Left hindlimb (tissue), 1 donor: Measurements from ENCODE around the gene ELMO3.

ENCODE experiments used
- DNase-seq: peaks from one replicate; pipeline ENCODE4 v3.0.0-alpha.2; 2018

Gene ELMO3

GRCh38 chr16:67244387-67245185 lies 45.7 kb downstream of the ELMO3 start:
- peak; percentile 62 for DNase-seq

- no peak for DNase-seq
Observed at GRCh38 chr16:67245186-67245585, 46.3 kb downstream of the ELMO3 start.

GRCh38 chr16:67245674-67246080 lies 46.7 kb downstream of the ELMO3 start:
- DNase-seq = no peak

GRCh38 chr16:67246081-67246755 lies 47.3 kb downstream of the ELMO3 start:
- DNase-seq = peak; percentile 90

- no peak for DNase-seq
Observed at GRCh38 chr16:67246756-67247191, 47.8 kb downstream of the ELMO3 start.

GRCh38 chr16:67247192-67248072 lies 48.5 kb downstream of the ELMO3 start, which contains the start of gene FHOD1:
TSS of gene FHOD1 (minus strand) at chr16:67247481. CDS start at chr16:67247410, 71 bp downstream.
- peak; percentile 96 for DNase-seq

GRCh38 chr16:67248073-67248400 lies 49.1 kb downstream of the ELMO3 start:
- no peak for DNase-seq

GRCh38 chr16:67248401-67249177 lies 49.7 kb downstream of the ELMO3 start, which contains the start of gene SLC9A5:
TSS of gene SLC9A5 (plus strand) at chr16:67248979. CDS start at chr16:67249015, 36 bp downstream.
- peak; percentile 65 for DNase-seq

GRCh38 chr16:67249178-67250044 lies 50.5 kb downstream of the ELMO3 start:
- DNase-seq = peak; percentile 32

GRCh38 chr16:67250045-67250327 lies 51.1 kb downstream of the ELMO3 start:
- no peak for DNase-seq

- DNase-seq = peak; percentile 24
Observed at GRCh38 chr16:67252609-67253497, 53.9 kb downstream of the ELMO3 start.
